ENCODE data around the gene SAMHD1.

SAMHD1 gene

DNA sequence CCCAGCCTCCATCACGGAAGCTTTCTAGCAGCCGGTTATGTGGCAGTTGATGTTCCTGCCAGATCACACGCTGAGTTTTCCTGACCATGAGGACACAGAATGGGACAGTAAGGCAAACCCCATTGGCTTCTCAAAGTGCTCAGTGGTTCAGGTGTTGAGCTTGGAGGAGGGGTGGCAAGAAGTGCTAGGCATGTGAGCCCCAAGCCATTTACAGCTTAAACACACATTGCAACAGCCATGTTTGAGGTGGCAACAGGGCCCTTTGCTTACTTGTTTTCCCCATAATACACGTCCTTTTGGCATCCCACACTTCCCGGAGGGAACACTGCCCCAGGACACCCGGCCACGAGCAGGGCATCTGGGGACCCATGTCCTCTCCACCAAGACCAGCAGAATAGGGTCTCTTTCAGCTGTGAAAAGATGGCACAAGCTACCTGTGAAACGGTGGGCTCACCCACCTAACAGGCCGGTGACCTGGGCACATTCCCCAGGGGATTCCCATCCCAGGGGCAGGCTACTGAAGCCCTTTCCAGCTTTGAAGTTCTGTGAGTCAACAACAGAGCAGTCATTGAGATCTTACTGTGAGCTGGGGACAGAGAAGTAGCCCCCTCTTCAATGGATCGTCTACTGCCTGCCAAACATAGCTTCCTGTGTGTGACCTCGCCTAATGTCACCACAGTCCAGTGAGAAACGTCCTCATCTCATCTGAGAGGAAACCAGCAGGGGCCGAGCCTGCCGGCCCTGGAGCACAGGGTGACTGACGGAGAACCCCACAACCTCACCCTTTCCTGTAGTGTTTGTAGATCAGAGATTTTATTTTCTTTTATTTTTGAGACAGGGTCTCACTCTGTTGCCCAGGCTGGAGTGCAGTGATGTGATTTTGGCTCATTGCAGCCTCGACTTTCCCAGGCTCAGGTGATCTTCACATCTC is 79.6 kb downstream of the SAMHD1 start:
- no peak for DNase-seq

- no peak for DNase-seq
Observed at GRCh38 chr20:36866681-36867495, 84.6 kb downstream of the SAMHD1 start.

GRCh38 chr20:36866164-36866563 is 85.3 kb downstream of the SAMHD1 start:
- DNase-seq, result no peak

- DNase-seq, result no peak
Observed at GRCh38 chr20:36865861-36866149, 85.7 kb downstream of the SAMHD1 start.

DNA sequence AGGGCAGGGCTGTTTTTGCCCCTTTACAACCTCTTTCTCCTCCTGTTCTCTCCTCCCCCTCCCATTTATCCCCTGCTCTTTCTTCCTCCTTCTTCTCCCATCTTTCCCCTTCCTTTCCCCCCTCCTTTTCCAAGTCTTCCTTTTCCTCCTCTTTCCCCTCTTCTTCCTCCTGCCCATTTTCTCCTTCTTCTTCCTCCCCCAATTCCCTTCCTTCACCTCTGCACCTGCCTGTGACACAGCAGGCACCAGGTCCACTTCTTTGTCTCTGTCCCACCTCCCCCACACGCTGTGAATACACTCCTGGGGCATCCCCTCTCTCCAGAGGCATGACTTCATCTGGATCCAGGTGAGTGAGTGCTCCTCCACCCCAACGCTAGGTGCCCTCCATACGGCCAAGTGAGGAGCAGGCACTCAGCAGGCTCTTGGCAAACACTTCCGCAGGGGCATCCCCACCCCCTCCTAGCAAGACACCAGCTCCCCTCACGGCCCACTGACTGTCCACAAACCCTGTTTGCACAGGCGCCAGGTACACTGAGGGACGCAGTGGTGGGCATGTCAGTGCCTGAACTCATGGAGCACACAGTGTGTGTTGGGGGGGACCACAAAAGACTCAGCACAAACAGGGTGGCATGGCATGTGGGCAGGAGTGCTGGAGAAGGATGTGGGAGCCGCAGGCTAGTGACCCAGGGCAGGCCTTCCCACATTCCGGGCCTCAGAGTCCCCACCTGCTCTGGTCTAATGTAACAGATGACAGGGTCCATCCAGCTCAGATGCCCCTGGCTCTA is 86.2 kb downstream of the SAMHD1 start:
- no peak for DNase-seq

DNA sequence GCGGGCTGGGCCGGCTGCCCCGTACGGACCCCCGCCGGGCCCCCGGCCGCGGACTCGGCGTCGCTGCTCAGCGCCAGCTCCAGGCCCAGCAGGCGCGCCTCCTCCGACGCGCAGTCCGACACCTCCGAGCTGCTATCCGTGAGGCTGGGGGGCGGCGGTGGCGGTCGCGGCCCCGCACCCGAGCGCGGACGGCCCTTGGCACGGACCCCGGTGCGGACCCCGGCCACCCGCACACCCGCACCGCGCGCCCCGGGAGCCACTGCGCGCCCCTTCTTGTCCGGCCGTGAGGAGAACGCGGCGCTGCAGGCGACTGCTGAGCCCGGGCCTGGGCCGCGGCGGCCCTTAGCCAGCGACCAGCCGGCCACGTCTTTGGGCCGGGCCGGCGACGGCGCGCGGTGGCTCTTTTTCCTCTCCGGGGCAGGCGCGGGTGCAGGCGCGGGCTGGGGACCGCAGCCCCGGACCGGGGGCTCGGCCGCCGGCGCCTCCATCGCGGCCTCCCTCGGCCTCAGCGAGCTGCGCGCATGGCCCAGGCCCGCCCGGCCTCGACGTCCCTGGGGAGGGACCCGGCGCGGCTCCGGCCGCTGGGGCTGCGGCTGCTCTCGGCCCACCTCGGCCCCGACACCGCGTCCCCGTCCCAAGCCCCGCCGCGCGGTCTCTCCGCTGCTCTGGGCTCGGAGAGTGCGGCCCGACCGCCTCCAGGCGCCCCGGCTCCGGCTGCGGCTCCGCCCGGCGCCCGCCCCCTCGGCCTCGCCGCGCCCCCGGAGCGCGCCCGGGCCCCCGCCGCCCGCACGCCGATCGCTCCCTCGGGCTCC is 88.4 kb downstream of the SAMHD1 start:
- no peak for DNase-seq

GRCh38 chr20:36861875-36862801 is 89.4 kb downstream of the SAMHD1 start:
- peak; percentile 70 to 81 for DNase-seq

DNA sequence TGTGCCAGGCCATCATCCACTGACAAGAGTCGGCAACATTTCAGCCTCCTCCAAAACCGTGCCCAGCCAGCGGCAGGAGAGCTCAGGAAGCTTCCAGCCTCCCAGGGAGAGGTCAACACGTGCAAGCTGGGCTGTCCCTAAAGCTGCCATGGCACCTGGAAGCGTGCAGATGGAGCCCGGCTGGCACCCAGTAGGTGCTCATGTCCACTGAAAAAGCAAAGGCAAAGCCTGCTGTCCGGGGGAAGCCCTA is 90.0 kb downstream of the SAMHD1 start:
- no peak for DNase-seq

GRCh38 chr20:36860811-36861624 is 90.5 kb downstream of the SAMHD1 start:
- DNase-seq, result no peak

- DNase-seq, result no peak
Observed at GRCh38 chr20:36860339-36860738, 91.2 kb downstream of the SAMHD1 start.

DNA sequence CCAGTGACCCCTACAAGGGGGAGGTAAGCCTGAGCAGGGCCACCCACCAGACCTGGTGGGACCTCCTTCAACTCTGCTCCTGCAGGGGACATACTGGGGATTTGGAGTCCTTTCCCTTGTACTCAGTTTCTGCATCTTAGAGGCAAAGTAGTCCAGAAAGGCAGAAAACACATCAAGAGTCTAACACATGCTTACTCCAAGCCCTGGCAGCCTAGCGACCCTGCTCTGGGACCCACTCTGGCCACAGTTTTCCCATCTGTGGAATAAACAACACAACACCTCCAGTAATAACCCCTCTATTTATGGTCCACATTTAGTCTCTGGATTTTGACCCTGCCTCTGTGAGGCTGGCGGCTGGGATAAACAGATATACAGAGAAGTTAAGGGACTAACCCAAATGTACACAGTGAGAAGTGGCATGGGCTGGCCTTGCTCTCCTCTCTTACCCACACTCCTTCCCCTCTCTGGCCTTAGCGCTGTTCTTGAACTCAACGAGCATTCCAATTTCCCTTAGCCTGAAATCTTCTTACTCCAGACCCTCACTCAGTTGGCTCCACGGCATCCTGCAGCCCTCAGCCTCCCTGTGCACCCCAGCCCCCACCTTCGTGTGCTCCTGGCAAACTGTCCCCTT is 91.7 kb downstream of the SAMHD1 start:
- no peak for DNase-seq

- no peak for DNase-seq
Observed at GRCh38 chr20:36859282-36859555, 92.3 kb downstream of the SAMHD1 start.

DNA sequence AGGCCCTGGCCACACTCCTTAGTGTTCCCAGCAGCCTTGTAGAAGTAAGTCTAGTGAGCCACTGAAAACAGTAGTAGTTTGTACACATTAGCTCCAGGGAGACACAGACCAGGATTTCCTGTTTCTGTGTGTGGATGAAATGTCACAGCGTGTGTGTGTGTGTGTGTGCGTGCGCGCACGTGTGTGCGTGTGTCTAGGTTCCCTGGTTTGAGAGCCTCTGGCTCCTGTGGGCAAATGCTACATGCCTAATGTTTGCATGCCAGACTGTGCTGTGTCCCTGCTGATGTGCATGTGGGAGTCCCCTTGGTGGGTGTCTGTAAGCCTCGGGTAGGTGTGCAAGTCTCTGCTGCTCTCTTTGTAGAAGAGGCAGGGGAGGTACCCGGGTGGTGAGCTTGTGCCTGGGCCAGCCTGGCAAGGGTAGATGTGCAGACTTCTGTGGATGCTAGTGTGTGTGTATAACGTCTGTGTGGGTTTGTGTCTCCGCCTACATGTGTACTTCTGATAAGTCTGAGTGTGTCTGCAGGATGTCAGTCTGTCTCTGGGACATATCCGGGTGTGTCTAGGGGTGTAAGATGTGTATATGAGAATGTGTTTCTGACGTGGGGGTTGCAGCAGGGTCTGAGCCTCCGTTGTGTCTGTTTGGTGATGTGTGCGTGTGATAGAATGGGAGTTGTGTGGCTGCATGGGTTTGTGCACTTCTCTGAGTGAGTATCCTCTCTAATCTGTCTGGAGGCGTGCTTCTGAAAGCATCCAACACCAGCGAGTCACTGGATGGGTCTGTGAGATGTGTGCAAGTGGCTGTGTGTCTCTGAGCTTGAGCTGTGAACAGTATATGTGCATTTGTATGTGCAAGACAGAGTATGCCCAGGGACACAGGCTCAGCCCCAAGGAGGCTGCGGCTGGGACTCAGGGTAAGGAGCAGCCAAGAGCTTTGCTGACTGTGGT is 94.5 kb downstream of the SAMHD1 start:
- no peak for DNase-seq

- no peak for DNase-seq
Observed at GRCh38 chr20:36856195-36856594, 95.3 kb downstream of the SAMHD1 start.

DNA sequence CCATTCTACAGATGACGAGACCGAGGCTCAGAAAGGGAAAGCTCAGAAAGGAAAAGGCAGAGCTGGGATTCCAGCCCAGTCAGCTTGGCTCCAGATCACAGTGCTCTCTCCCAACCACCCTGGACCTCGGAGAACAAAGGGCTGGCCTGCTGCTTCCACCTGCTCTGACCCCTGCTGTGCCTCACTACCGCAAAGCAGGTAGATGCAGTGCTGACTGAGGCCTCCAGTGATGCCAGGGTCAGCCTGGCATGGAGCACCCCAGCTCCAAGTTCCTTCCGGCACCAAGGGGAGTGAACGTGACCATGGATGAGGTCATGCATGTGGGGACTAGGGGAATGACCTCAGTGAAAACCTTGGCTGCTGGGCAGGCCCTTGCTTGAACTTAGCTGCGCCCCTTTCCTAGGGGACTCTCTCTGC is 96.3 kb downstream of the SAMHD1 start:
- DNase-seq, result peak in 1 of 2 experiments; percentile 25

DNA sequence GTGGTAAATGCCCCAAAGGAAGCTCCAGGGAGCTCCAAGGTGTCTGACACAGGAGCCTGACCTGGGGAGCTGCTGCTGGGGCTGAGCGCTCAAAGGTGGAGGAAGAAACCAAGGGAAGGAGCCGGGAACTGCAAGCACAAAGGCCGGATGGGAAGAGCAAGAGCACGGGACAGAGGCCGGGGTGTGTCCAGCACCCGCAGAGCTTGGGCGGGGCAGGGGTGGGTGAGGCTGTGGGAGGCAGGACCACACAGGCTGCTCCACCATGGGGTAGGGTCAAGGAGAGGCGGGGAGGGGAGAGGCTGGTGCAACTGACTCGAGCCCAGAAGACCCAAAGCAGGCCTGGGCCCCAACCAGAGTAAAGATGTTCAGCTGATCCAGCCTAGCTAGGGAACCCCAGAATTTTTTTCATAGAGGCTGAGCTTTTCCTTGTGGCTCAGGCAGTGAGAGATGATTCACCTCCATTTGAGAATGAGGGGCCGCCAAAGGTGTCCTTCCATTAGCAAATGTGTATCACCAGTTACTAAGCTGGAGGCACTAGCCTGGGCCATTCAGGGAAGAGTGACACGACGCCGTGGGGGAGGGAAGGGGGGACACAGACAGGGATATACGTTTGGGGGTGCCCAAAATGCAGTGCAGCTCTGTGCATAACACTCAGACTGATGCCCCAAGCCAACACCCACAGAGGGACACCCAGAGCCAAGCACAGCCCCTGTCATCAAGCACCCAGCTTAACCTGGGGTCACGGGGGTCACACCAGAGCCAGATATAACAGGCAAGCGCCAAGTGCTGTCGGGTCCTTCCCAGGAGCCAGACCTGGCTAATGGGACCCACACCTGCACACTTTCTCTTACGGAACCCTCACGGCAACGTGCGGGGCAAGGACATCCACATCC is 96.9 kb downstream of the SAMHD1 start:
- DNase-seq, result no peak

GRCh38 chr20:36852187-36852586 is 99.3 kb downstream of the SAMHD1 start:
- DNase-seq, result no peak

DNA sequence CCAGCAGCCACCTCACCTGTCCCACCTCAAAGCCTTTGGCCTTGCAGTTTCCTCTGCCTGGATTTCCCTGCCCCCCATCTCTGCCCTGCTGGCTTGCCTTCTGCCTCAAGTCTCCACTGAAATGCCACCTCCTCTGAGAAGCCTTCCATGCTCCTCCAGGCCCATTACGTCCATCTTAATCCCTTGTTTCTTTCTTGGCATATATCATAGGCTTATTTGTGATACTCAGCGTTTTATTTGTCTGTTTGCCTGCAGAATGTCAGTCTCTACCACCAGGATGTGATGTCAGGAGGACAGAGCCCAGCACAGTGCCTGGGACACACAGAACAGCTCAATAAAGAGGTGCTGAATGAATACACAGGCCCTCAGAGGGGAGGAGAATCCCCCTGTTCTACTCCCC is 100.0 kb downstream of the SAMHD1 start:
- no peak for DNase-seq

Data from NCI-H2081 (cell line).